Gastrocnemius medialis (tissue), 4 donors: Measurements from ENCODE around the gene DENND6A. TPM values are rescaled to one million over a fixed set of nuclear protein-coding genes. Genes with fewer than 3 reads are reported as not detected.

Source experiments
- ATAC-seq, 2 donors: fragments of 150-250 bp; one replicate each; pipeline ENCODE4 v1.9.1; 2016
- DNase-seq, 2 donors: peaks; one replicate each; pipeline ENCODE4 v3.0.0-alpha.2; 2019
- H3K27ac ChIP-seq, 4 donors: fragments of 200-600 bp; sonication (generic); 1 replicate in 1 of 4; 2 replicates in 3 of 4; pipeline ENCODE4 v1.5.1; 2016 to 2018; ENCODE audit warnings: mild to moderate bottlenecking in 2 of 4, moderate library complexity in 1 of 4
- H3K27me3 ChIP-seq, 3 donors: fragments of 200-600 bp; sonication (generic) in 2 of 3; 1 replicate in 1 of 3; 2 replicates in 2 of 3; pipeline versions ENCODE4 v1.5.1 to v1.6.0; 2016 to 2019; ENCODE audit warnings: mild to moderate bottlenecking in 1 of 3, moderate library complexity in 1 of 3
- H3K36me3 ChIP-seq, 2 donors: fragments of 200-600 bp; sonication (generic) in 1 of 2; one replicate each; pipeline ENCODE4 v1.5.1; 2017 to 2018
- H3K4me1 ChIP-seq, 2 donors: fragments of 200-600 bp; sonication (generic) in 1 of 2; one replicate each; pipeline ENCODE4 v1.5.1; 2016 to 2017; ENCODE audit warnings: mild to moderate bottlenecking in 2 of 2
- H3K4me3 ChIP-seq, 4 donors: fragments of 200-600 bp; sonication (generic) in 3 of 4; 1 replicate in 1 of 4; 2 replicates in 3 of 4; pipeline ENCODE4 v1.5.1; 2016 to 2019; ENCODE audit warnings: mild to moderate bottlenecking in 2 of 4
- H3K9me3 ChIP-seq, 3 donors: fragments of 200-600 bp; sonication (generic) in 2 of 3; 1 replicate in 1 of 3; 2 replicates in 2 of 3; pipeline ENCODE4 v1.5.1; 2016 to 2019
- POLR2A ChIP-seq, 2 donors: fragments of 450-650 bp; IDR thresholded peaks; one replicate each; pipeline ENCODE4 v1.6.1; 2017; ENCODE audit warnings: antibody characterized with exemption in 2 of 2, mild to moderate bottlenecking in 2 of 2, moderate library complexity in 2 of 2
- in situ Hi-C, 4 donors: fragments of 200-750 bp; cut with MboI; loops; one replicate each; pipeline versions ENCODE4 v1.15.0 to v1.8.0; 2017; ENCODE audit warnings: low sequenced_read_pairs in 4 of 4
- intact Hi-C: fragments of 100-400 bp; cut with DNase I; formaldehyde crosslinking; loops from one replicate; pipeline ENCODE4 v1.15.1; 2023; ENCODE audit warnings: low total_unique reads
- total RNA-seq, 4 donors: library from RNA; depleted of rRNA; stranded (reverse); fragments of >200 nt; gene quantifications; one replicate each; pipeline versions ENCODE4 v1.1.0 to v1.2.3, GENCODE V29; 2016
- TF ChIP-seq, protein P1 (sequence below), 5 experiments: fragments of 450-650 bp in 3 of 5; fragments of 200-600 bp in 2 of 5; sonication (generic) in 2 of 5; IDR thresholded peaks in 4 of 5; conservative IDR thresholded peaks in 1 of 5; 1 replicate in 4 of 5; 2 replicates in 1 of 5; pipeline ENCODE4 v1.5.1; 2016 to 2019; ENCODE audit warnings: antibody characterized with exemption in 5 of 5, mild to moderate bottlenecking in 3 of 5, moderate library complexity in 3 of 5

Gene DENND6A
- total RNA-seq, 4 donors from 2014 or later = 6.4 to 18.9 (median 14.9) TPM

DNA sequence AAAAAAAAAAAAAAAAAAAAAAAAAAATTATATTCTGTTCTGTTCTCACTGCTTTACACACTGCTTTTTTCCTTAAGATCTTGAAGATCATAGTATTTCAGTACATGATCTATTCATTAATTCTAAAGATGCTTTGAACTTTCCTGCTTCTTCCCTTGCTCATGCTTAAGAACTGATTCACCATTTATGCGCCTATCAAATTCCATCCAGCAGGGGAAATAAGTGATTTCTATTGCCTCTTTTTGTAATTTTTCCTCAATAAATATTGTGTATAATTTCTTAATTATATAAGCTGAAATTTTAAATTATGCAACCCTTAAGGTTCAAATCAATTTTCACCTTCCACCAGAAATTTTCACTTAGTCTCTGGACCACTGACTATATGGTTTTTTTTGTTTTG lies 10.6 kb downstream of the DENND6A start:
- Histone ChIP-seq H3K9me3 (no peaks in the 10 kb centered on the region), H3K36me3 (peaks cover 0 to 10% of the 10 kb centered on the region in 2 donors), H3K27me3 (no peaks in the 10 kb centered on the region), H3K4me3 (no peak overlapping the region), H3K27ac (no peak overlapping the region), H3K4me1 (peaks cover 7 to 8% of the 10 kb centered on the region in 2 donors)
- ATAC-seq = no peak
- in situ Hi-C loops = no loop called here
- TF ChIP-seq POLR2A (IDR thresholded peaks at IDR 0.05) = no peak
- TF ChIP-seq, protein P1, sequence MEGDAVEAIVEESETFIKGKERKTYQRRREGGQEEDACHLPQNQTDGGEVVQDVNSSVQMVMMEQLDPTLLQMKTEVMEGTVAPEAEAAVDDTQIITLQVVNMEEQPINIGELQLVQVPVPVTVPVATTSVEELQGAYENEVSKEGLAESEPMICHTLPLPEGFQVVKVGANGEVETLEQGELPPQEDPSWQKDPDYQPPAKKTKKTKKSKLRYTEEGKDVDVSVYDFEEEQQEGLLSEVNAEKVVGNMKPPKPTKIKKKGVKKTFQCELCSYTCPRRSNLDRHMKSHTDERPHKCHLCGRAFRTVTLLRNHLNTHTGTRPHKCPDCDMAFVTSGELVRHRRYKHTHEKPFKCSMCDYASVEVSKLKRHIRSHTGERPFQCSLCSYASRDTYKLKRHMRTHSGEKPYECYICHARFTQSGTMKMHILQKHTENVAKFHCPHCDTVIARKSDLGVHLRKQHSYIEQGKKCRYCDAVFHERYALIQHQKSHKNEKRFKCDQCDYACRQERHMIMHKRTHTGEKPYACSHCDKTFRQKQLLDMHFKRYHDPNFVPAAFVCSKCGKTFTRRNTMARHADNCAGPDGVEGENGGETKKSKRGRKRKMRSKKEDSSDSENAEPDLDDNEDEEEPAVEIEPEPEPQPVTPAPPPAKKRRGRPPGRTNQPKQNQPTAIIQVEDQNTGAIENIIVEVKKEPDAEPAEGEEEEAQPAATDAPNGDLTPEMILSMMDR (IDR thresholded peaks at IDR 0.05 in 4 of 5, conservative IDR thresholded peaks at IDR 0.05 in 1 of 5) = no peak
- no peak for DNase-seq
- intact Hi-C loops = no loop called here

GRCh38 chr3:57681691-57682090 lies 11.2 kb downstream of the DENND6A start:
- intact Hi-C loops = no loop called here
- Histone ChIP-seq H3K36me3 (peaks cover 0 to 10% of the 10 kb centered on the region in 2 donors), H3K4me1 (peaks cover 1 to 8% of the 10 kb centered on the region in 2 donors), H3K9me3 (no peaks in the 10 kb centered on the region), H3K27ac (no peak overlapping the region), H3K4me3 (no peak overlapping the region), H3K27me3 (no peaks in the 10 kb centered on the region)
- in situ Hi-C loops = no loop called here
- TF ChIP-seq, protein P1 (IDR thresholded peaks at IDR 0.05 in 4 of 5, conservative IDR thresholded peaks at IDR 0.05 in 1 of 5) = no peak
- no peak for TF ChIP-seq POLR2A (IDR thresholded peaks at IDR 0.05)
- ATAC-seq (no peak), DNase-seq (no peak)

DNA sequence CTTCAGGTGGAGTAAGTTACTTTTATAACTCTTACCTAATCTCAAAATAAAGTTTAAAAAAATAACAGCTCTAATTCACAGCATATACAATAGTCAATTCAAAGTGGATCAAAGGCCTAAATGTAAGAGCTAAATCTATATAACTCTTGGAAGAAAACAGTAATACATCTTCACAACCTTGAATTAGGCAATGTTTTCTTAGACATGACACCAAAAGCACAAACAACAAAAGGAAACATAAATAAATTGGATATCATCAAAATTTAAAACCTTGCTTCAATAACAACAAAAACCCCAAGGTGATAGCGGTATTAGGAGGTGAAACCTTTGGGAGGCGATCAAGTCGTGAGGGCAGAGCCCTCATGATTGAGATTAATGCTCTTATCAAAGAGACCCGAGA lies 12.8 kb downstream of the DENND6A start:
- H3K4me1 ChIP-seq = no peaks in the 10 kb centered on the region
- DNase-seq = no peak
- peaks cover 0 to 10% of the 10 kb centered on the region in 2 donors for H3K36me3 ChIP-seq
- no peaks in the 10 kb centered on the region for H3K9me3 ChIP-seq
- no peak overlapping the region for H3K27ac ChIP-seq
- TF ChIP-seq, protein P1 (IDR thresholded peaks at IDR 0.05 in 4 of 5, conservative IDR thresholded peaks at IDR 0.05 in 1 of 5) = no peak
- in situ Hi-C loops = no loop called here
- intact Hi-C loops = no loop called here
- no peaks in the 10 kb centered on the region for H3K27me3 ChIP-seq
- no peak overlapping the region for H3K4me3 ChIP-seq
- no peak for ATAC-seq

DNA sequence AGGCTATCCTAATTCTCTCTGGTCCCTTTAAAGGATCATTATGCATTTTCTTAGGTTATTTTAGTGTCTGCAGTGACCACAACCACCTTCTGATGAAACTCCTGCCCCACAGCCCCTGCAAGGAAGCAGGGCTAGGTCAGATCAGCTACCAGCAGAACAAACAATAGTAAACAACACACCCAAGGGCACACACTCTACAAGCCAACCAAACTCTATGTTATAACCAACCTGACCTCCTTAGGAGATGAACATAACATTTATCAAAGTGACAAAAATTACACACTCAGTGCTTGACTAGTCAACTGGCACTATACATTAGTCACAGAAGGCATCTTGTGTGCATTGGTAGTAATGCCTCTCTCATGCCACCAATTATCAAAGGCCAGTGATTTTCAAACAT lies 17.3 kb downstream of the DENND6A start:
- Histone ChIP-seq H3K9me3 (no peaks in the 10 kb centered on the region), H3K27me3 (no peaks in the 10 kb centered on the region), H3K4me3 (no peak overlapping the region), H3K27ac (no peak overlapping the region), H3K36me3 (peaks cover 0 to 7% of the 10 kb centered on the region in 2 donors), H3K4me1 (no peaks in the 10 kb centered on the region)
- DNase-seq = no peak
- in situ Hi-C loops (no loop called here), intact Hi-C loops (no loop called here)
- TF ChIP-seq, protein P1 (IDR thresholded peaks at IDR 0.05 in 4 of 5, conservative IDR thresholded peaks at IDR 0.05 in 1 of 5) = no peak
- TF ChIP-seq POLR2A (IDR thresholded peaks at IDR 0.05) = no peak
- no peak for ATAC-seq

- in situ Hi-C loops = no loop called here
Measured at GRCh38 chr3:57673156-57673555, 19.7 kb downstream of the DENND6A start.

More at GRCh38 chr3:57673156-57673555, 19.7 kb downstream of the DENND6A start:
- DNase-seq (no peak), ATAC-seq (no peak)
- intact Hi-C loops = no loop called here
- Histone ChIP-seq H3K36me3 (peaks cover 0 to 6% of the 10 kb centered on the region in 2 donors), H3K9me3 (no peaks in the 10 kb centered on the region), H3K4me3 (no peak overlapping the region), H3K4me1 (no peaks in the 10 kb centered on the region), H3K27me3 (no peaks in the 10 kb centered on the region), H3K27ac (no peak overlapping the region)
- no peak for TF ChIP-seq POLR2A (IDR thresholded peaks at IDR 0.05)
- TF ChIP-seq, protein P1 (IDR thresholded peaks at IDR 0.05 in 4 of 5, conservative IDR thresholded peaks at IDR 0.05 in 1 of 5) = no peak
